Bone marrow (tissue), 2 donors: ENCODE measurements around the gene CCNY.

Source experiments
- DNase-seq, 2 donors: peaks; one replicate each; lab custom pipeline; 2025; lab: John Stamatoyannopoulos, UW

Gene CCNY

DNA sequence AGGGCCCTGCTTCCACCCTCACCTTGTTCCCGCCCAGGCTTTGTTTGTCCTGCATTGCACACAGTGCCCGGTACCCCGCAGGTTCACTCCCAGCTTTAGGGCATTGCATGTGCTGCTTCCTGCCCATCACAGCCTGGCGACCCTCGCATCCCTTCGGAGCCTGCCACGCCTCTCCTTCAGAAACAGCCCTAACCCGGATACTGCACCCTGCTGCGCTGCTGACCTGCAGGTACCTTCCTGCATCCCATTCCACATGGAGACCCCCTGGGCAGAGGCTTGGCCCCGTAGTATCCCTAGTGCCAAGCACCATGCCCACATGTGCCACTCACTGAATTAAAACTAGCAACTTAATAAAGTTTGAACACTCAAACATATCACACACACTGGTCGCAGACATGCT is 249.0 kb downstream of the CCNY start:
- DNase-seq = no peak

GRCh38 chr10:35585903-35586535 is 249.7 kb downstream of the CCNY start:
- no peak for DNase-seq

DNA sequence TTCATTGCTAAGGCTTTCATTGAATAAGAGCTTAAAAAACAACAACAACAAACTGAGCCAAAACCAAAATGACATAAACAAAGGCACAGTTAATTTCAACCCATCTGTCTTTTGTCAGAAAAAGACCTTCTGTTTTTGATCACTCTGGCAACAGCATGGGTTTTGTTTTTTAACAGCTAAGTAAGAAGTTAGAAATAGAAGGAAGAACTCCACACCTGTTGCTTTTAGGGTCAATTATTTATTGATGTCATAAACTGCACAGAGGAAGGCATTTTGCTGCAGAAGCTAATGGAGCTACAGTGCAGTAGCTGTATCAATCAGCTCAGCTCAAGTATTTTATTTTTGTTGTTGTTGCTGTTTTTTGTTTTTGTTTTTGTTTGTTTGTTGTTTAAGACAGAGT is 252.5 kb downstream of the CCNY start:
- DNase-seq = no peak

DNA sequence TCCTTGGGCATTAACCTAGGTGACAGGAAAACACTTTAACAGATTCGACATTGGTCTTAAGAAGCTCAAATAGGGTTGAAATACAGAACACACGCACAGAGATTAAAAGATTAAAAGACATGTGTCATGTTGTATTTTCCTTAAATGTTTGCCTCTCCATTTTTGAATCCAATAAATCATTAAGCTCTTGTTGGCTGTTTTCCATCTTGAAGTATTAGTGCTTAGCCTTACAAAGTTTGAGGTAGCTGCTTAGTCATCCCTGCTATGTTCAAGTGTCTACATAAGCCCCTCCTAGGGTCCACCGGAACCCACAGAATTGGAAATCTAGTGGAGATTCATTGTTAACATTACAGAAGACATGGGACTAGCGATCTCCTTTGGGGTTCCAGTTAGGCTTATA is 256.1 kb downstream of the CCNY start:
- no peak for DNase-seq

GRCh38 chr10:35594115-35595079 is 258.1 kb downstream of the CCNY start:
- DNase-seq = no peak

GRCh38 chr10:35595106-35595505 is 258.8 kb downstream of the CCNY start:
- DNase-seq = no peak

DNA sequence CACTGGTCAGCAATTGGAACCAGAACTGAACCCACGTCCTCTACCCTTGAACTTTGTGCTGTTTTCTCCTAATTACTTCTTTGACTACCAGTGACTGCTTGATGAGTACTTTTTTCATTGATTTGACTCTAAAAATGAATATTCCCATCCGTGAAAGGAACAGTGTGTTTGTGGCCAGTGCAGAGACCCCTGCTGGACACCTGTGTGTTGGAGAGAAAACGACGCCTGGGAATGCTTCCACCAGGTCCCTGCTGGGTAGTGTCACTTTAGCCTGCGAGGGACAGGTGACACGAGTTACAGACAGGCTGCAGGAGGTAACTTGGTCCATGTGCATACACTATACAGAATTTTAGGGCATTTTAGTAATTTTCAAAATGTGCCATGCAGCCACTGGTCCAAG is 262.1 kb downstream of the CCNY start:
- no peak for DNase-seq

- DNase-seq = no peak
These were observed 263.9 kb downstream of the CCNY start for GRCh38 chr10:35600193-35600592.

DNA sequence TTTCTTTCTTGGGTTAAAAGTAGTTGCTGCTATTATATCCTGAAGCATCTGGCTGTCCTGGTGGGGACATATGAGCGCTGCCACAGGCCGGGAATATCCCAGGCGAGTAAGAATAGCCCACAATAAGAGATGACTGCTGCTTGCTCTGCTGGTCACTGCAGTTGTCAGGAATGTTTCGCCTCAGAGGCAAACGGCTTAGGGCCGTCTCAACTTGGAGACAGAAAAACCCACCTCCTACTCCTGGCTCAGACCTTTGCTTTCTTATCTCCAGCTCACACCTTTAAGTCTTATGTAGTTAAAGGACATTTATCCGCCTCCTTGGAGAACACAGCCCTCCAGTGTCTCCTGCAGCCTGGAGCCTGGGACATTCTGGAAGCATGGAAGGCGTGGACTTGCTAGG is 268.9 kb downstream of the CCNY start, which contains the start of gene GJD4:
GJD4 (plus strand) TSS at position 151 of the 400 bp plus-strand sequence; CDS start at position 378, 227 bp downstream.
- no peak for DNase-seq

- DNase-seq = no peak
These were observed 270.1 kb downstream of the CCNY start for GRCh38 chr10:35606430-35606829.

- no peak for DNase-seq
These were observed 271.4 kb downstream of the CCNY start for GRCh38 chr10:35607475-35608327.

- no peak for DNase-seq
These were observed 272.0 kb downstream of the CCNY start for GRCh38 chr10:35608328-35608672.

DNA sequence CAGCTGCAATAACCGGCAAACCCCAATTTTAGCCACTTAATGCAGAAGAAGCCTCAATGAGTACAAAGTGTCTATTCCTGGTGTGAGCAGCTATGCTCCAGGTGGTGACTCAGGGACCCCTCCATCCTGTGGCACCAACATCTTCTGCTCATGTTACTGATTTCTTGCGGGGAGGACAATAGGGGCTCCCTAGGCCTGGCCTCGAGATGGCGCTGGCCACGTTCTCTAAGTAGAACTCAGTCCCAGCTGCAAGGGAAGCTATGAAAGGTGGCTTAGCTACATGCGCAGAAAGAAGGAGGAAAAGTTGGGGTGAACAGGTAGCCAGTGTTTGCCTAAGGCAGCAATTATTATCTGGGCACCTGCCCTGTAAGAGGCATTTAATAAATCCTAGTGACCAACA is 275.4 kb downstream of the CCNY start:
- DNase-seq = no peak

- no peak for DNase-seq
These were observed 276.2 kb downstream of the CCNY start for GRCh38 chr10:35612385-35613106.

DNA sequence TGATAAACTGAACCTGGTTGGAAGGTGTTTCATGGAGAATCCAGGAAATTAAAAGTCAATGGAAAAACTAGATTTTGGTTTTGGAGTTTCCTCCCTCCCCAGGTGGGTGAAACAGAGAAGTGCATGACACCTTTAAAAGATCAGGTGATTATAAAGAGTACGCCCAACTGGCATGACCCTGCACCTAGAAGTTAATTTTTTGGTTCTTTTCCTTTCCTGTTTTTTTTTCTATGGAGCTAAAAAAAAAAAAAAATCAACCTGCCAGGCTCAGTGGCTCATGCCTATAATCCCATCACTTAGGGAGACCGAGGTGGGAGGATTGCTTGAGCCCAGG is 276.8 kb downstream of the CCNY start:
- no peak for DNase-seq

DNA sequence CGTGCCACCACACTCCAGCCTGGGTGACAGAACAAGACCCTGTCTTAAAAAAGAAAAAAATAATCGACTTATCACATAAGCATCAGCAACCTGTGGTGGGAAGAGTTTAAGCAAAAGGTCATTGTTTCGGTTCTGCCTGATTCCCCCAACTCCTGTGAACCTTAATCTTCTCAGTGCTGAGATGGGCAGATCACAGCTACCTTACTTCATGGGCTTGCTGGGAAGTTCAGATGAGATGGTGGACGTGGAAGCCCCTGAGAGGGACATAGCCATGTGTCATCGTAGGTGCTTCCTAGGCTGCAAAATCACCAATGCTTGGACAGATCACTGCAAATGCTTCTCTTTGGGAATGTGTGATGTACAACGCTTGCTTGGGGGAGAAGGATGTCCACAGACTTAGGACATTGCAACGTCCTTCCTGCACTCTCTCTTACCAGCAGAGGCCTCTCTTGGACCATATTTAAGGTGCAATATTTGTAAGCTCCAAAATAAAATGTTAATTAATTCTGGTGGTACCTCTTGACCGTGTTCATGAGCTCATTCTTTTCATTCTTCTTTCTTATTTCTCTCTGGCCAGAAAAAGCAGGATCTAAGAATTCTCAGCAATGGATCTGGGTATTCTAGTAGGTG is 277.4 kb downstream of the CCNY start:
- DNase-seq = no peak

DNA sequence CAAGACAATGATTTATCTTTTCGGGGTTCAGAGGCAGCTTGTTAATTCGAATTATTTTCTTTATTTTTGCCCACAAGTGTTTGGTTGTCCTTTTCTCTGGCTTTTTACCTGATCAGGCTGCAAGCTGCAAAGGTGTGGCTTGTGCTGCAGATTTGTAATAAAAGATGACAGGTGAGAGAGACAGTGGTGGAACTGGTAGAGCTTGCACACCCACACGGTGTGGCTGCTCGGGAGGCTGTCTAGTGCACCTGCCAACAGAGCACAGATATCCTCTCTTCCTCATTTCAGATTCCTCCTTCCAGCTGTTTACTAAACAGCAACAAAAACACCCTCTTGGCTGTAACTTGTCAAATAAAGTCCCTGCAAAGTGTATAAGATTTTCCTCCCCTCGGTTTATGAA is 278.0 kb downstream of the CCNY start:
- no peak for DNase-seq
